Activated T-cell treated with anti-CD3 and anti-CD28 coated beads, Interleukin-2, amount 50 U/mL, for 1 hour (primary cell): ENCODE results near the gene ZNF213.
A peak's percentile ranks its signal among the peaks of the same experiment; 100 is the strongest.
"Not testable (repeated sequence)": the region's sequence is repeated elsewhere in the genome, so short reads cannot be mapped to it uniquely, and the experiment has no call there.

ENCODE experiments used
- DNase-seq: peaks from one replicate; pipeline ENCODE4 v3.0.0-alpha.2; 2020

ZNF213 gene

GRCh38 chr16:3131755-3132377 is 3.0 kb upstream of the ZNF213 start:
- peak; percentile 43 for DNase-seq

GRCh38 chr16:3133844-3134243 is 985 bp upstream of the ZNF213 start:
- no peak for DNase-seq

- no peak for DNase-seq
Measured at GRCh38 chr16:3135126-3135715, 392 bp downstream of the ZNF213 start.

- no peak for DNase-seq
Measured at GRCh38 chr16:3137267-3137666, 2.4 kb downstream of the ZNF213 start.

- DNase-seq = no peak
Measured at GRCh38 chr16:3138342-3138741, 3.5 kb downstream of the ZNF213 start.

GRCh38 chr16:3138823-3139426 is 4.1 kb downstream of the ZNF213 start:
- no peak for DNase-seq

GRCh38 chr16:3139561-3139960 is 4.7 kb downstream of the ZNF213 start:
- DNase-seq = not testable (repeated sequence)

GRCh38 chr16:3140603-3141427 is 6.0 kb downstream of the ZNF213 start:
- DNase-seq = no peak

- no peak for DNase-seq
Measured at GRCh38 chr16:3141781-3142311, 7.0 kb downstream of the ZNF213 start.

- DNase-seq = no peak
Measured at GRCh38 chr16:3142327-3142726, 7.5 kb downstream of the ZNF213 start.

- no peak for DNase-seq
Measured at GRCh38 chr16:3142770-3143169, 7.9 kb downstream of the ZNF213 start.

- DNase-seq = no peak
Measured at GRCh38 chr16:3143189-3143588, 8.4 kb downstream of the ZNF213 start.

GRCh38 chr16:3143598-3144320 is 8.9 kb downstream of the ZNF213 start:
- no peak for DNase-seq

GRCh38 chr16:3144321-3144983 is 9.6 kb downstream of the ZNF213 start:
- no peak for DNase-seq

GRCh38 chr16:3145151-3145550 is 10.3 kb downstream of the ZNF213 start:
- no peak for DNase-seq

GRCh38 chr16:3145660-3146059 is 10.8 kb downstream of the ZNF213 start:
- DNase-seq = no peak

- DNase-seq = no peak
Measured at GRCh38 chr16:3147046-3147756, 12.4 kb downstream of the ZNF213 start.

- no peak for DNase-seq
Measured at GRCh38 chr16:3147757-3148104, 12.9 kb downstream of the ZNF213 start.

- no peak for DNase-seq
Measured at GRCh38 chr16:3148256-3149192, 13.7 kb downstream of the ZNF213 start.

GRCh38 chr16:3149193-3149530 is 14.3 kb downstream of the ZNF213 start:
- no peak for DNase-seq
